ENCODE data around the gene LPXN. TPM values are rescaled to one million over a fixed set of nuclear protein-coding genes. Genes with fewer than 3 reads are reported as not detected.

LPXN gene
- total RNA-seq, 4 donors from 2014 or later, result 4.7 to 5.4 (median 5.3) TPM

- WGBS, 2 donors (ENCODE audit: low coverage in 1 of 2), result 0 to 10% methylated on average over 2 of the region's 2 CpGs
- ATAC-seq, result no peak
- TF ChIP-seq POLR2A (IDR thresholded peaks at IDR 0.05) (no peak), EP300 (IDR thresholded peaks at IDR 0.05) (no peak), CTCF (IDR thresholded peaks at IDR 0.05) (no peak), POLR2AphosphoS5 (IDR thresholded peaks at IDR 0.05) (no peak)
- peaks cover 5 to 72% (median 20%) of the 10 kb centered on the region in 3 donors for H3K4me1 ChIP-seq
- no peaks in the 10 kb centered on the region for H3K36me3 ChIP-seq
- H3K9me3 ChIP-seq, result no peaks in the 10 kb centered on the region
- no peaks in the 10 kb centered on the region for H3K27me3 ChIP-seq
- peak overlapping the region; percentile 96 to 100 (median 99) for H3K27ac ChIP-seq
- peak overlapping the region; percentile 78 to 84 for H3K4me3 ChIP-seq
These were observed 4.7 kb upstream of the LPXN start for GRCh38 chr11:58580311-58580710.

- Histone ChIP-seq H3K4me3 (peak overlapping the region; percentile 78 to 84), H3K36me3 (no peaks in the 10 kb centered on the region), H3K9me3 (no peaks in the 10 kb centered on the region), H3K27ac (peak overlapping the region; percentile 96 to 100 (median 99)), H3K27me3 (no peaks in the 10 kb centered on the region), H3K4me1 (peaks cover 10 to 72% (median 19%) of the 10 kb centered on the region in 3 donors)
- TF ChIP-seq EP300 (IDR thresholded peaks at IDR 0.05), result no peak
- TF ChIP-seq POLR2A (IDR thresholded peaks at IDR 0.05), result peak; percentile 56 to 62
- TF ChIP-seq POLR2AphosphoS5 (IDR thresholded peaks at IDR 0.05), result peak; percentile 97
- TF ChIP-seq CTCF (IDR thresholded peaks at IDR 0.05), result peak; percentile 54 to 93 (median 87)
- ATAC-seq, result peak; percentile 64
- 0 to 1% methylated on average over 15 to 21 of the region's 78 CpGs for WGBS, 2 donors (ENCODE audit: low coverage in 1 of 2)
These were observed 3.8 kb upstream of the LPXN start for GRCh38 chr11:58579192-58580129.

GRCh38 chr11:58578635-58579191, 3.1 kb upstream of the LPXN start, which contains the start of gene ZFP91:
ZFP91 (plus strand) TSS chr11:58579063; CDS start chr11:58579282, 219 bp downstream.
- WGBS, 2 donors (ENCODE audit: low coverage in 1 of 2), result no CpG with 5 or more reads among the region's 51 CpGs
- ATAC-seq, result peak; percentile 84
- Histone ChIP-seq H3K4me1 (peaks cover 10 to 72% (median 18%) of the 10 kb centered on the region in 3 donors), H3K27me3 (no peaks in the 10 kb centered on the region), H3K27ac (peak within 1 kb of the TSS; percentile 96 to 100 (median 99)), H3K9me3 (no peaks in the 10 kb centered on the region), H3K36me3 (no peaks in the 10 kb centered on the region), H3K4me3 (peak within 1 kb of the TSS; percentile 78 to 84)
- TF ChIP-seq EP300 (IDR thresholded peaks at IDR 0.05) (no peak), CTCF (IDR thresholded peaks at IDR 0.05) (peak in 1 of 4 experiments; percentile 26), POLR2AphosphoS5 (IDR thresholded peaks at IDR 0.05) (peak; percentile 56), POLR2A (IDR thresholded peaks at IDR 0.05) (peak; percentile 57 to 67)

DNA sequence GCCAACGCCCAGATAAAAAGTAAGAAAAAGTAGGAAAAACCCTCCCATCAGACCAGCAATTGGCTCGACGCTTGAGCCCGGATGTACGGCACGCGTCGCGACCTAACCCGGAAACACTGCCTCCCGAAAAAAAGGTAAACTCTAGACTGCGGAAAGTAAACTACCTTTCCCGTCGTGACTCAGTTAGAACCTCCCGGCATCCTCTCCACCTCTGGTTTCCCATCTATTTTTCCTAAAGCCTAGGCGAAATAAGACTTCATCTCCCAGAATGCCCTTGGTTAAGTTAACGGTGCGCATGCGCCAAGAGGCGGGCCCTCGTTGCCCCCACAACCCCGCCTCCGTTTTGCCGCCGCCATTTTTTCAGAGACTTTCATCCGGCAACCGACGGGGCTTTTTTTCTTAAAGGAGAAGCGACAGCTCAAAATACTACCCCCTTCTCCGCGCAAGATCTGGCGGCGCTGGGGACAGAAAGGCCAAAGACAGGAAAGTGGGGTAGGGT, 2.5 kb upstream of the LPXN start:
- WGBS, 2 donors (ENCODE audit: low coverage in 1 of 2), result 0 to 1% methylated on average over 7 to 16 of the region's 33 CpGs
- TF ChIP-seq CTCF (IDR thresholded peaks at IDR 0.05) (no peak), POLR2AphosphoS5 (IDR thresholded peaks at IDR 0.05) (peak; percentile 87)
- H3K9me3 ChIP-seq, result no peaks in the 10 kb centered on the region
- ATAC-seq, result peak; percentile 82
- H3K4me1 ChIP-seq, result peaks cover 10 to 72% (median 18%) of the 10 kb centered on the region in 3 donors
- H3K4me3 ChIP-seq, result peak overlapping the region; percentile 78 to 84
- H3K36me3 ChIP-seq, result no peaks in the 10 kb centered on the region
- peak overlapping the region; percentile 96 to 100 (median 99) for H3K27ac ChIP-seq
- H3K27me3 ChIP-seq, result no peaks in the 10 kb centered on the region

Measured in gastroesophageal sphincter (tissue), 4 donors.